ENCODE data around the gene NHLH1. TPM values are rescaled to one million over a fixed set of nuclear protein-coding genes. Genes with fewer than 3 reads are reported as not detected.

The NHLH1 gene
- total and polyA plus RNA-seq, 2 donors (not counting 3 experiments of a cell fraction or from before 2014, with no cell fraction given), result 0.46 TPM

DNA sequence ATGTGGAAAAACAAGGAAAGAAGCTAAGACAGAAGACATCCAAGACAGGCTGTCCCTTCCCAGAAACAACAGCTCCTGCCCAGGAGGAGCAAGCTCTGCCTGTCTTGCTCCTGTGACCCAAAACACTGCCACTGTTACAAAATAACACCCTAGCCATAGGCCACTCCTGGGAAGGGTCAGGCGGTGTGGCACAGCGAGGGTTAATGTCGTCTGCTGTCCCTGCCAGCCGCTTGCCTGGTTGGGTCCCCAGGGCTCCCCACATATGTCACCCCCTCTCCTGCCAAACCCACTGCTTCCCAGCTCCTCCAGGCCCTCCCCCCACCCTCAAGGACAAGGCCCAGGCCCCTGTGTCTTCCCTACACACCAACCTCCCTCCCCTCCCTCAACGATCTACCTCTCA is 3.9 kb upstream of the NHLH1 start:
- no peak overlapping the region for H2AFZ ChIP-seq (ENCODE audit: low read depth, low read length)
- ChIA-PET POLR2A (no interaction called here), CTCF (interaction anchor here (0.9 to 2.2 kb wide), 6 partner anchors 8 to 355 kb away, joined by 3 to 21 read pairs (median 4); no protein-coding TSS in a partner anchor)
- H3K9ac ChIP-seq (replicated peaks; ENCODE audit: extremely low read depth, insufficient read depth, low read length), result no peak overlapping the region
- no peak overlapping the region for H3K4me3 ChIP-seq (replicated peaks in 1 of 3; ENCODE audit: insufficient read depth in 1 of 3, low read depth in 1 of 3, low read length in 3 of 3)
- intact Hi-C loops (cut with micrococcal nuclease), result no loop called here
- no peaks in the 10 kb centered on the region for H3K79me2 ChIP-seq (ENCODE audit: control insufficient read depth, insufficient read depth, low read length)
- no peak overlapping the region for H3K4me2 ChIP-seq (ENCODE audit: insufficient read depth, low read length)
- TF ChIP-seq GATA2 (IDR thresholded peaks at IDR 0.05; ENCODE audit: insufficient read depth, insufficient read length, low read depth, low read length) (no peak), EZH2 (IDR thresholded peaks at IDR 0.05; ENCODE audit: borderline replicate concordance, low read depth, low read length, severe bottlenecking) (no peak), FOS (IDR thresholded peaks at IDR 0.05; ENCODE audit: borderline replicate concordance, insufficient read depth, low read length) (no peak), POLR2AphosphoS5 (IDR thresholded peaks at IDR 0.05; ENCODE audit: insufficient read depth, low read depth, low read length) (no peak), MYC (IDR thresholded peaks at IDR 0.05; ENCODE audit: low read depth, low read length) (no peak), JUN (IDR thresholded peaks at IDR 0.05; ENCODE audit: borderline replicate concordance, insufficient read depth, insufficient read length, low read depth) (no peak)
- TF ChIP-seq, protein P1, sequence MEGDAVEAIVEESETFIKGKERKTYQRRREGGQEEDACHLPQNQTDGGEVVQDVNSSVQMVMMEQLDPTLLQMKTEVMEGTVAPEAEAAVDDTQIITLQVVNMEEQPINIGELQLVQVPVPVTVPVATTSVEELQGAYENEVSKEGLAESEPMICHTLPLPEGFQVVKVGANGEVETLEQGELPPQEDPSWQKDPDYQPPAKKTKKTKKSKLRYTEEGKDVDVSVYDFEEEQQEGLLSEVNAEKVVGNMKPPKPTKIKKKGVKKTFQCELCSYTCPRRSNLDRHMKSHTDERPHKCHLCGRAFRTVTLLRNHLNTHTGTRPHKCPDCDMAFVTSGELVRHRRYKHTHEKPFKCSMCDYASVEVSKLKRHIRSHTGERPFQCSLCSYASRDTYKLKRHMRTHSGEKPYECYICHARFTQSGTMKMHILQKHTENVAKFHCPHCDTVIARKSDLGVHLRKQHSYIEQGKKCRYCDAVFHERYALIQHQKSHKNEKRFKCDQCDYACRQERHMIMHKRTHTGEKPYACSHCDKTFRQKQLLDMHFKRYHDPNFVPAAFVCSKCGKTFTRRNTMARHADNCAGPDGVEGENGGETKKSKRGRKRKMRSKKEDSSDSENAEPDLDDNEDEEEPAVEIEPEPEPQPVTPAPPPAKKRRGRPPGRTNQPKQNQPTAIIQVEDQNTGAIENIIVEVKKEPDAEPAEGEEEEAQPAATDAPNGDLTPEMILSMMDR (IDR thresholded peaks at IDR 0.05; ENCODE audit: extremely low read depth in 1 of 2, insufficient read depth in 1 of 2, low read depth in 1 of 2, low read length in 2 of 2), result no peak
- TF ChIP-seq, protein P2, sequence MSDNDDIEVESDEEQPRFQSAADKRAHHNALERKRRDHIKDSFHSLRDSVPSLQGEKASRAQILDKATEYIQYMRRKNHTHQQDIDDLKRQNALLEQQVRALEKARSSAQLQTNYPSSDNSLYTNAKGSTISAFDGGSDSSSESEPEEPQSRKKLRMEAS (IDR thresholded peaks at IDR 0.05; ENCODE audit: insufficient read depth, insufficient read length), result no peak
- no peak overlapping the region for H3K27ac ChIP-seq (ENCODE audit: insufficient read depth, low read depth, low read length)
- FAIRE-seq, result no peak
- BruUV-seq (replicated peaks), result no TSS peak
- peaks cover 2% of the 10 kb centered on the region for H4K20me1 ChIP-seq (replicated peaks; ENCODE audit: control insufficient read depth, extremely low read depth, insufficient read depth, low read length)
- dilution Hi-C loops (cut with MboI; ENCODE audit: extremely low pct_ligation_motif_present, low sequenced_read_pairs), result no loop called here
- peaks cover 0 to 8% of the 10 kb centered on the region in 2 experiments for H3K36me3 ChIP-seq (ENCODE audit: control insufficient read depth in 2 of 2, extremely low read depth in 1 of 2, insufficient read depth in 2 of 2, low read length in 2 of 2)
- H3K27me3 ChIP-seq (ENCODE audit: control insufficient read depth in 2 of 2, insufficient read depth in 2 of 2, low read length in 2 of 2), result peaks cover 0 to 5% of the 10 kb centered on the region in 2 experiments
- H3K9me3 ChIP-seq (replicated peaks; ENCODE audit: control insufficient read depth, insufficient read depth, low read length), result no peaks in the 10 kb centered on the region
- DNase-seq (ENCODE audit: low read depth, low spot score), result no peak
- no peaks in the 10 kb centered on the region for H3K4me1 ChIP-seq (ENCODE audit: control insufficient read depth, extremely low read depth, insufficient read depth, low read length)
- H3K9me1 ChIP-seq (replicated peaks; ENCODE audit: control insufficient read depth, extremely low read depth, insufficient read depth, low read length), result no peaks in the 10 kb centered on the region

Data from endothelial cell of umbilical vein (primary cell).